Gastrocnemius medialis (tissue), 4 donors: ENCODE results near the gene RACGAP1. TPM values are rescaled to one million over a fixed set of nuclear protein-coding genes. Genes with fewer than 3 reads are reported as not detected.

Experiments used
- ATAC-seq, 2 donors: fragments of 150-250 bp; one replicate each; pipeline ENCODE4 v1.9.1; 2016
- DNase-seq, 2 donors: peaks; one replicate each; pipeline ENCODE4 v3.0.0-alpha.2; 2019
- H3K27ac ChIP-seq, 4 donors: fragments of 200-600 bp; sonication (generic); 1 replicate in 1 of 4; 2 replicates in 3 of 4; pipeline ENCODE4 v1.5.1; 2016 to 2018; ENCODE audit warnings: mild to moderate bottlenecking in 2 of 4, moderate library complexity in 1 of 4
- H3K27me3 ChIP-seq, 3 donors: fragments of 200-600 bp; sonication (generic) in 2 of 3; 1 replicate in 1 of 3; 2 replicates in 2 of 3; pipeline versions ENCODE4 v1.5.1 to v1.6.0; 2016 to 2019; ENCODE audit warnings: mild to moderate bottlenecking in 1 of 3, moderate library complexity in 1 of 3
- H3K36me3 ChIP-seq, 2 donors: fragments of 200-600 bp; sonication (generic) in 1 of 2; one replicate each; pipeline ENCODE4 v1.5.1; 2017 to 2018
- H3K4me1 ChIP-seq, 2 donors: fragments of 200-600 bp; sonication (generic) in 1 of 2; one replicate each; pipeline ENCODE4 v1.5.1; 2016 to 2017; ENCODE audit warnings: mild to moderate bottlenecking in 2 of 2
- H3K4me3 ChIP-seq, 4 donors: fragments of 200-600 bp; sonication (generic) in 3 of 4; 1 replicate in 1 of 4; 2 replicates in 3 of 4; pipeline ENCODE4 v1.5.1; 2016 to 2019; ENCODE audit warnings: mild to moderate bottlenecking in 2 of 4
- H3K9me3 ChIP-seq, 3 donors: fragments of 200-600 bp; sonication (generic) in 2 of 3; 1 replicate in 1 of 3; 2 replicates in 2 of 3; pipeline ENCODE4 v1.5.1; 2016 to 2019
- POLR2A ChIP-seq, 2 donors: fragments of 450-650 bp; IDR thresholded peaks; one replicate each; pipeline ENCODE4 v1.6.1; 2017; ENCODE audit warnings: antibody characterized with exemption in 2 of 2, mild to moderate bottlenecking in 2 of 2, moderate library complexity in 2 of 2
- in situ Hi-C, 4 donors: fragments of 200-750 bp; cut with MboI; loops; one replicate each; pipeline versions ENCODE4 v1.15.0 to v1.8.0; 2017; ENCODE audit warnings: low sequenced_read_pairs in 4 of 4
- intact Hi-C: fragments of 100-400 bp; cut with DNase I; formaldehyde crosslinking; loops from one replicate; pipeline ENCODE4 v1.15.1; 2023; ENCODE audit warnings: low total_unique reads
- total RNA-seq, 4 donors: library from RNA; depleted of rRNA; stranded (reverse); fragments of >200 nt; gene quantifications; one replicate each; pipeline versions ENCODE4 v1.1.0 to v1.2.3, GENCODE V29; 2016
- TF ChIP-seq, protein P1 (sequence below), 5 experiments: fragments of 450-650 bp in 3 of 5; fragments of 200-600 bp in 2 of 5; sonication (generic) in 2 of 5; IDR thresholded peaks in 4 of 5; conservative IDR thresholded peaks in 1 of 5; 1 replicate in 4 of 5; 2 replicates in 1 of 5; pipeline ENCODE4 v1.5.1; 2016 to 2019; ENCODE audit warnings: antibody characterized with exemption in 5 of 5, mild to moderate bottlenecking in 3 of 5, moderate library complexity in 3 of 5

RACGAP1 gene
- total RNA-seq, 4 donors from 2014 or later, result 5.6 to 13.3 (median 6.5) TPM

DNA sequence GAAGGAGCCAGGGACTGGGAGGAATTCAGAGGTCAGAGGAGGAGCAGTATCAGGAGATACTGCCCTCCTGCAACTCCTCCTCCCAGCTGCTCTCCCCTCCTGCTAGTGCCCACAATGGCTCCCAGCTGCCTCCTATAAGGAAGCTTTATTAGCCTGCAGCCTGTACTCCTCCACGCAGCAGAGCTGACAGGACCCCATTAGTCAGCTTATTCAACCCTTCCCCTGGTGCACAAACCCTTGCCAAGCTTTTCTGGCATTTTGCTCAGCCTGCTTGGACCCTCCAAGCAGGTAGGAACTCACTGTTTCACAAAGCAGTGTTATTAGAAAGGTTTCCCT, 81.7 kb downstream of the RACGAP1 start:
- TF ChIP-seq POLR2A (IDR thresholded peaks at IDR 0.05), result no peak
- TF ChIP-seq, protein P1, sequence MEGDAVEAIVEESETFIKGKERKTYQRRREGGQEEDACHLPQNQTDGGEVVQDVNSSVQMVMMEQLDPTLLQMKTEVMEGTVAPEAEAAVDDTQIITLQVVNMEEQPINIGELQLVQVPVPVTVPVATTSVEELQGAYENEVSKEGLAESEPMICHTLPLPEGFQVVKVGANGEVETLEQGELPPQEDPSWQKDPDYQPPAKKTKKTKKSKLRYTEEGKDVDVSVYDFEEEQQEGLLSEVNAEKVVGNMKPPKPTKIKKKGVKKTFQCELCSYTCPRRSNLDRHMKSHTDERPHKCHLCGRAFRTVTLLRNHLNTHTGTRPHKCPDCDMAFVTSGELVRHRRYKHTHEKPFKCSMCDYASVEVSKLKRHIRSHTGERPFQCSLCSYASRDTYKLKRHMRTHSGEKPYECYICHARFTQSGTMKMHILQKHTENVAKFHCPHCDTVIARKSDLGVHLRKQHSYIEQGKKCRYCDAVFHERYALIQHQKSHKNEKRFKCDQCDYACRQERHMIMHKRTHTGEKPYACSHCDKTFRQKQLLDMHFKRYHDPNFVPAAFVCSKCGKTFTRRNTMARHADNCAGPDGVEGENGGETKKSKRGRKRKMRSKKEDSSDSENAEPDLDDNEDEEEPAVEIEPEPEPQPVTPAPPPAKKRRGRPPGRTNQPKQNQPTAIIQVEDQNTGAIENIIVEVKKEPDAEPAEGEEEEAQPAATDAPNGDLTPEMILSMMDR (IDR thresholded peaks at IDR 0.05 in 4 of 5, conservative IDR thresholded peaks at IDR 0.05 in 1 of 5), result no peak
- no peaks in the 10 kb centered on the region for H3K9me3 ChIP-seq
- H3K27me3 ChIP-seq, result no peaks in the 10 kb centered on the region
- H3K4me1 ChIP-seq, result no peaks in the 10 kb centered on the region
- in situ Hi-C loops (no loop called here), intact Hi-C loops (no loop called here)
- H3K4me3 ChIP-seq, result no peak overlapping the region
- ATAC-seq (no peak), DNase-seq (no peak)
- no peaks in the 10 kb centered on the region for H3K36me3 ChIP-seq
- H3K27ac ChIP-seq, result no peak overlapping the region

DNA sequence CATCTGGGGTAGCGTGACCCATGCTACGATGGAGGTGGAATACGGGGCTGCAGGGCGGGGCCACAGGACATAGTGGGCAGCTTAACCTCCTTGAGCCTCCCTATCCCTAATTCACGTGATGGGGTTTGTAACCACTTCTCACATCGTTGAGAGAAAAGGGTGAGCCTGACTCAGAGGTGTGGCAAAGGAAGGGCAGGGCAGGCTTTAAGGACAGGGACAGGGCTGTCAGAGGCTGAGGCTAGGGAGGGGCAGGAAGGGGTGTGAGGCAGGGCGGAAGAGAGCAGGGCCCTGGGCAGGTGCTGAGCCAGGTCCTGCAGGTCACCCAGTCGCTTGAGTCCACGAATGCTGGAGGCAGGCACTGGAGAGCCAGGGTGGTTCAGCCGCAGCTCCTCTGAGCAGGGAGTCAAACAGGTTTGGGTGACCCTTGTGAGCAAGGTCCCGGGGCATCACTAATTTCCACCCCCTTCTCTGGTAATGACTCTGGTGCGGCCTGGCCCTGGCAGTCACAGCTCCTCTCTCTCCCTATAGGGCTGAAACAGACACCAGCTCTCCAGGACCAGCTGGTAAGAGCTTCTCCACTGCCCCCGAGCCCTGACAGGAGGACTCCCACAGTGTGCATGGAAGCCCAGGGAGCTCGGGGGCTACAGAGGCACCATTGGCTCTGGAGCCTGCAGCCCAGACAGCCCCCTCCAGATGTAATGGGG, 82.2 kb downstream of the RACGAP1 start:
- no peak for ATAC-seq
- DNase-seq, result no peak

DNA sequence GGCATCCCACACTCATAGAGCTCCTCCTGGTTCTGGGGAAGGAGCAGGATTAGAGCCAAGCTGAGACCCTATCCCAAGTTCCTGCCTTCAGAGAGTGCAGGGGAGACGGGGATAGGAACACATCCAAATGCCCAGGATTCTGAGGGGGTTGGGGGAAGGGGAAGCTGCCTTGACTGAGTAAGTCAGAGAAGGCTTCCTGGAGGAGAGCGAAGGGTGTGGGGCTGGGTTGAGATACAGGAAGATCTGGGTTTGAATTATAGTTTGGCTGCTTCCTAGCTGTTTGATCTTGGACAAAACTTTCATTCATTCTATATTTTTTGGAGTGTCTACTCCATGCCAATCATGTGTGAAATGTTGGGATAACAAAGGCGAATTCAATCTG, 82.8 kb downstream of the RACGAP1 start:
- in situ Hi-C loops, result no loop called here
- Histone ChIP-seq H3K36me3 (no peaks in the 10 kb centered on the region), H3K9me3 (no peaks in the 10 kb centered on the region), H3K4me3 (no peak overlapping the region), H3K4me1 (no peaks in the 10 kb centered on the region), H3K27me3 (no peaks in the 10 kb centered on the region), H3K27ac (no peak overlapping the region)
- TF ChIP-seq, protein P1 (IDR thresholded peaks at IDR 0.05 in 4 of 5, conservative IDR thresholded peaks at IDR 0.05 in 1 of 5), result no peak
- no peak for TF ChIP-seq POLR2A (IDR thresholded peaks at IDR 0.05)
- no peak for DNase-seq
- intact Hi-C loops, result no loop called here
- ATAC-seq, result no peak

More for the DNA sequence above, 82.2 kb downstream of the RACGAP1 start:
- in situ Hi-C loops (no loop called here), intact Hi-C loops (no loop called here)
- no peaks in the 10 kb centered on the region for H3K4me1 ChIP-seq
- H3K4me3 ChIP-seq, result no peak overlapping the region
- TF ChIP-seq POLR2A (IDR thresholded peaks at IDR 0.05), result no peak
- TF ChIP-seq, protein P1 (IDR thresholded peaks at IDR 0.05 in 4 of 5, conservative IDR thresholded peaks at IDR 0.05 in 1 of 5), result no peak
- no peaks in the 10 kb centered on the region for H3K27me3 ChIP-seq
- no peak overlapping the region for H3K27ac ChIP-seq
- H3K36me3 ChIP-seq, result no peaks in the 10 kb centered on the region
- no peaks in the 10 kb centered on the region for H3K9me3 ChIP-seq

DNA sequence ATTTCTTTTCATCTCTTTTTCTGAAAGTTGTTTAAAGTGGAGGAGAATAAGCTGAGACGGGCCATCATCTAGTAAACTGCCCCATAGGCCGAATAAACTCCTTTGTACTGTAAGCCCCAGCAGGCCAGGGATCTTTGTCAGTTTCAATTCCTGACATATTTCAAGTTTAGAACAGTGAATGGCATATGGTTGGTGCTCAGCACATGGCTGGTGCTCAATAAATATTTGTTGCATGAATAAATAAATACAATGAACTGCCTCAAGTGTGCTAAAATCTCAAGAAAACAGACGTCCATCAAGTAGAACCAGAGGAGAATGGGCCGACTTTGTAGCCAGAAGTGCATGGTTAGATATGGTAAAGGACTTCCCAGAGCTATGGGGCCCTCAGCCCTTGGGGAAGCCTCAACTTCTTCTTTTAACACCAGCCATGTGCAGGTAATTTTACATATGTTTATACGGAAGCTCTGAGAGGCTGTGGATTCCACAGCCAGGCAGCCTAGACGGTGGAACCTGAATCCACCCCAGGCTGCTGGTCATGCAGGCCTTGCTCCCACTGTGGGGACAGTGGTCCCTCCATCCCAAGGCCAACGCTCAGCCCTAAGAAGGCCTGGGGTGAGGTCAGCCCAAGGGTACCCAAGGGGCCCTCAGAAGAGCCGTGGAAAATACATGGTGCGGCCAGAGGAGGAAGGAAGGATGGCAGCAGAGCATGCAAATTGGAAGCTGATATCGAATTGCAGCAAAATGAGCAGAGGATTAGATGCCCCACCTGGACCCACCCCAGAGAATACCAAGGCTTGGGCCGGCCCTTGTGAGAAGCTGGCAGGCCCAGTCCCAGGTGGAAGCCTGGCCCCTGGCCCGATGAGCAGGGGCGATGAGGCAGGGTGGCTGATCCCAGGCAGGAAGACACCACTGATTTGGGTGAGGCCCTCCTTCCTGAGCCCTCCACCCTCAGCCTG, 83.5 kb downstream of the RACGAP1 start:
- DNase-seq (no peak), ATAC-seq (no peak)
- H3K4me1 ChIP-seq, result no peaks in the 10 kb centered on the region
- no peaks in the 10 kb centered on the region for H3K9me3 ChIP-seq
- H3K36me3 ChIP-seq, result no peaks in the 10 kb centered on the region
- intact Hi-C loops, result no loop called here
- H3K4me3 ChIP-seq, result no peak overlapping the region
- in situ Hi-C loops, result no loop called here
- no peaks in the 10 kb centered on the region for H3K27me3 ChIP-seq
- H3K27ac ChIP-seq, result no peak overlapping the region
- TF ChIP-seq, protein P1 (IDR thresholded peaks at IDR 0.05 in 4 of 5, conservative IDR thresholded peaks at IDR 0.05 in 1 of 5), result no peak
- no peak for TF ChIP-seq POLR2A (IDR thresholded peaks at IDR 0.05)
